ENCODE measurements around the gene VAPA. TPM values are rescaled to one million over a fixed set of nuclear protein-coding genes. Genes with fewer than 3 reads are reported as not detected.
A peak's percentile ranks its signal among the peaks of the same experiment; 100 is the strongest.

VAPA gene
- total and polyA plus RNA-seq, 9 of the 15 experiments (the other 6 are each of a cell fraction or from before 2014, with no cell fraction given): 219 to 902 (median 526) TPM

GRCh38 chr18:9952633-9953416, 39.0 kb downstream of the VAPA start (continued):
- no peak for TF ChIP-seq ETS1 (conservative IDR thresholded peaks at IDR 0.05; ENCODE audit: control insufficient read depth, low read depth, low read length)
- no peak; a peak in 3 of 4 replicates for TF ChIP-seq MNT (conservative IDR thresholded peaks at IDR 0.05)
- peak; percentile 62; the same call in 1 of the 2 replicates for TF ChIP-seq KLF16 (IDR thresholded peaks at IDR 0.05)
- TF ChIP-seq ATF2 (CRISPR knock-in tag; IDR thresholded peaks at IDR 0.05): no peak
- 0 out of 4 replicates have a peak, but pooled peaks of 1 of the 2 experiments have one; percentile 68 for TF ChIP-seq ZMIZ1 (IDR thresholded peaks at IDR 0.05; ENCODE audit: low read depth in 2 of 2, low read length in 2 of 2)
- TF ChIP-seq DEAF1 (CRISPR knock-in tag; IDR thresholded peaks at IDR 0.05): no peak
- TF ChIP-seq FOSL1 (tag; conservative IDR thresholded peaks at IDR 0.05): 0 out of 2 replicates have a peak, but pooled peaks have one; percentile 16
- TF ChIP-seq CBFA2T2 (conservative IDR thresholded peaks at IDR 0.05): peak; percentile 85
- no peak for TF ChIP-seq ZNF583 (CRISPR knock-in tag; IDR thresholded peaks at IDR 0.05)
- TF ChIP-seq FOXM1 (IDR thresholded peaks at IDR 0.05; ENCODE audit: low read depth): peak; percentile 64
- TF ChIP-seq FOXM1 (CRISPR knock-in tag; IDR thresholded peaks at IDR 0.05; ENCODE audit: low read depth): no peak
- no peak for TF ChIP-seq KAT8 (IDR thresholded peaks at IDR 0.05; ENCODE audit: low read depth)
- peak; percentile 65 for TF ChIP-seq HDAC3 (IDR thresholded peaks at IDR 0.05; ENCODE audit: borderline replicate concordance, partially characterized antibody)
